Natural killer cell (primary cell): ENCODE results near the gene FBXO34. TPM values are rescaled to one million over a fixed set of nuclear protein-coding genes. Genes with fewer than 3 reads are reported as not detected.
"Not testable (repeated sequence)": the region's sequence is repeated elsewhere in the genome, so short reads cannot be mapped to it uniquely, and the experiment has no call there.

Experiments used
- ATAC-seq, 3 donors: fragments of 150-1000 bp in 2 of 3; fragments of 200-7000 bp in 1 of 3; cut with Tn5 transposase; 1 replicate in 1 of 3; 2 replicates in 2 of 3; pipeline ENCODE4 v1.10.0; 2021; ENCODE audit warnings: mild to moderate bottlenecking in 2 of 3, moderate library complexity in 2 of 3
- DNase-seq, 2 donors: peaks; one replicate each; pipeline versions ENCODE4 v3.0.0 to v3.0.0-alpha.2; 2013 to 2021; ENCODE audit warnings: mixed read lengths in 1 of 2
- H3K27ac ChIP-seq: one replicate; pipeline ENCODE4 v1.5.1; 2013; ENCODE audit warnings: mild to moderate bottlenecking, low read length
- H3K27me3 ChIP-seq: one replicate; pipeline ENCODE4 v1.6.1; 2013; ENCODE audit warnings: low read length; ENCODE audit not compliant: control insufficient read depth, insufficient read depth
- H3K36me3 ChIP-seq: one replicate; pipeline ENCODE4 v1.6.1; 2013; ENCODE audit warnings: low read length; ENCODE audit not compliant: control insufficient read depth, insufficient read depth
- H3K4me1 ChIP-seq: one replicate; pipeline ENCODE4 v1.6.1; 2013; ENCODE audit warnings: low read length; ENCODE audit not compliant: control insufficient read depth, insufficient read depth
- H3K4me3 ChIP-seq: one replicate; pipeline ENCODE4 v1.5.1; 2013; ENCODE audit warnings: low read length
- H3K9me3 ChIP-seq: one replicate; pipeline ENCODE4 v1.6.1; 2013; ENCODE audit warnings: low read length; ENCODE audit not compliant: control insufficient read depth, insufficient read depth
- H3K27ac Mint-ChIP-seq, 2 donors: one replicate each; pipeline ENCODE4 v1.8.0; 2022; ENCODE audit warnings: mild to moderate bottlenecking in 2 of 2, mixed read lengths in 2 of 2, moderate library complexity in 1 of 2
- H3K27me3 Mint-ChIP-seq, 2 donors: one replicate each; pipeline ENCODE4 v1.8.0; 2022; ENCODE audit warnings: low read depth in 2 of 2, mixed read lengths in 2 of 2
- H3K36me3 Mint-ChIP-seq: one replicate; pipeline ENCODE4 v1.8.0; 2022; ENCODE audit warnings: mixed read lengths
- H3K4me1 Mint-ChIP-seq, 2 donors: one replicate each; pipeline ENCODE4 v1.8.0; 2022; ENCODE audit warnings: mixed read lengths in 2 of 2
- H3K4me3 Mint-ChIP-seq: one replicate; pipeline ENCODE4 v1.8.0; 2022; ENCODE audit warnings: mild to moderate bottlenecking, moderate library complexity, mixed read lengths
- H3K9me3 Mint-ChIP-seq, 2 donors: one replicate each; pipeline ENCODE4 v1.8.0; 2022; ENCODE audit warnings: mixed read lengths in 2 of 2
- CTCF ChIP-seq: fragments of 200-600 bp; IDR thresholded peaks from one replicate; pipeline ENCODE4 v1.8.0; 2022; ENCODE audit warnings: antibody characterized with exemption
- WGBS: methylation state at CpG from one replicate; pipeline ENCODE4 v1.1.7; 2013; ENCODE audit warnings: missing lambda C conversion rate; ENCODE audit not compliant: insufficient coverage; 5-methylcytosine and 5-hydroxymethylcytosine counted together
- intact Hi-C: fragments of 100-400 bp; cut with micrococcal nuclease; formaldehyde crosslinking; loops from one replicate; pipeline ENCODE4 v1.14.2; 2022
- total RNA-seq, 4 donors: library from RNA; stranded (reverse); fragments of 120-200 nt in 1 of 4; gene quantifications; one replicate each; pipeline versions ENCODE4 v1.2.3 to v1.2.4, GENCODE V29; 2013 to 2022

The FBXO34 gene
- total RNA-seq, 3 donors from 2014 or later (not counting 1 experiment from before 2014, with no cell fraction given) = 34.7 to 39.3 (median 36.6) TPM

- Histone ChIP-seq H3K27me3 (no peaks in the 10 kb centered on the region), H3K27ac (no peak overlapping the region), H3K4me3 (no peak overlapping the region), H3K9me3 (peaks cover 9% of the 10 kb centered on the region), H3K4me1 (peaks cover 9% of the 10 kb centered on the region), H3K36me3 (peaks cover 2% of the 10 kb centered on the region)
- Mint-ChIP-seq H3K27me3 (no peaks in the 10 kb centered on the region), H3K9me3 (peaks cover 3 to 5% of the 10 kb centered on the region in 2 donors), H3K27ac (peak overlapping the region in 1 of 2 donors; percentile 27), H3K4me3 (no peak overlapping the region), H3K4me1 (peaks cover 46 to 61% of the 10 kb centered on the region in 2 donors), H3K36me3 (peaks cover 10% of the 10 kb centered on the region)
- WGBS = 100% methylated on average over 1 of the region's 1 CpG
- DNase-seq (no peak), ATAC-seq (no peak)
- intact Hi-C loops = no loop called here
- TF ChIP-seq CTCF = no peak
Measured at GRCh38 chr14:55309761-55310365, 38.6 kb downstream of the FBXO34 start.

- Mint-ChIP-seq H3K4me1 (peaks cover 46 to 51% of the 10 kb centered on the region in 2 donors), H3K27ac (peak overlapping the region in 1 of 2 donors; percentile 74)
- H3K4me3 ChIP-seq, H3K27ac ChIP-seq, intact Hi-C loops, DNase-seq, H3K36me3 ChIP-seq, H3K9me3 ChIP-seq, ATAC-seq, H3K4me1 ChIP-seq, H3K27me3 Mint-ChIP-seq, H3K4me3 Mint-ChIP-seq, H3K9me3 Mint-ChIP-seq, H3K36me3 Mint-ChIP-seq, H3K27me3 ChIP-seq: not testable (repeated sequence)
- 99% methylated on average over 5 of the region's 5 CpGs for WGBS
Measured at GRCh38 chr14:55312379-55313030, 41.3 kb downstream of the FBXO34 start.

- Histone ChIP-seq H3K27ac (no peak overlapping the region), H3K9me3 (peaks cover 9% of the 10 kb centered on the region), H3K27me3 (no peaks in the 10 kb centered on the region), H3K4me1 (peaks cover 5% of the 10 kb centered on the region), H3K36me3 (peaks cover 5% of the 10 kb centered on the region), H3K4me3 (no peak overlapping the region)
- H3K9me3 Mint-ChIP-seq = peaks cover 3 to 5% of the 10 kb centered on the region in 2 donors
- peak; percentile 17 to 84 (median 77) for ATAC-seq
- DNase-seq = no peak
- TF ChIP-seq CTCF = no peak
- H3K27me3 Mint-ChIP-seq = no peaks in the 10 kb centered on the region
- peak overlapping the region; percentile 4 for H3K4me3 Mint-ChIP-seq
- WGBS = 70% methylated on average over 4 of the region's 5 CpGs
- peak overlapping the region; percentile 70 to 74 for H3K27ac Mint-ChIP-seq
- H3K36me3 Mint-ChIP-seq = peaks cover 10% of the 10 kb centered on the region
- intact Hi-C loops = no loop called here
- H3K4me1 Mint-ChIP-seq = peaks cover 42% of the 10 kb centered on the region in 2 donors
Measured at GRCh38 chr14:55313480-55313879, 42.3 kb downstream of the FBXO34 start.

GRCh38 chr14:55314449-55314848, 43.2 kb downstream of the FBXO34 start:
- no peak for TF ChIP-seq CTCF
- ATAC-seq (no peak), DNase-seq (no peak)
- no peak overlapping the region for H3K4me3 ChIP-seq
- no peaks in the 10 kb centered on the region for H3K27me3 Mint-ChIP-seq
- H3K36me3 Mint-ChIP-seq = peaks cover 10% of the 10 kb centered on the region
- H3K4me1 ChIP-seq = peaks cover 5% of the 10 kb centered on the region
- H3K36me3 ChIP-seq = peaks cover 8% of the 10 kb centered on the region
- intact Hi-C loops = no loop called here
- H3K27ac Mint-ChIP-seq = peak overlapping the region; percentile 8 to 74
- peaks cover 9% of the 10 kb centered on the region for H3K9me3 ChIP-seq
- peaks cover 3 to 5% of the 10 kb centered on the region in 2 donors for H3K9me3 Mint-ChIP-seq
- H3K27ac ChIP-seq = no peak overlapping the region
- peaks cover 42 to 46% of the 10 kb centered on the region in 2 donors for H3K4me1 Mint-ChIP-seq
- H3K27me3 ChIP-seq = no peaks in the 10 kb centered on the region
- H3K4me3 Mint-ChIP-seq = no peak overlapping the region
